Ishikawa (cell line): ENCODE data around the gene EIF1AD.

Experiments used
- CEBPB ChIP-seq: IDR thresholded peaks from 2 replicates; pipeline ENCODE4 v1.6.1; 2012
- CREB1 ChIP-seq: IDR thresholded peaks from 2 replicates; pipeline ENCODE4 v1.6.1; 2012; ENCODE audit warnings: low read depth
- EGR1 ChIP-seq: IDR thresholded peaks from 2 replicates; pipeline ENCODE4 v1.6.1; 2012
- EP300 ChIP-seq: IDR thresholded peaks from 2 replicates; pipeline ENCODE4 v1.6.1; 2012; ENCODE audit warnings: borderline replicate concordance
- FOXM1 ChIP-seq: IDR thresholded peaks from 2 replicates; pipeline ENCODE4 v1.6.1; 2012; ENCODE audit warnings: low read depth, borderline replicate concordance
- MAX ChIP-seq: IDR thresholded peaks from 2 replicates; pipeline ENCODE4 v1.6.1; 2012
- NFIC ChIP-seq: IDR thresholded peaks from 2 replicates; pipeline ENCODE4 v1.6.1; 2012
- RAD21 ChIP-seq: IDR thresholded peaks from 2 replicates; pipeline ENCODE4 v1.6.1; 2012; ENCODE audit warnings: low read depth
- REST ChIP-seq: IDR thresholded peaks from 2 replicates; pipeline ENCODE4 v1.6.1; 2012; ENCODE audit warnings: low read depth, mild to moderate bottlenecking
- TAF1 ChIP-seq: IDR thresholded peaks from 2 replicates; pipeline ENCODE4 v1.6.1; 2012; ENCODE audit warnings: low read depth, mild to moderate bottlenecking
- TCF12 ChIP-seq: IDR thresholded peaks from 2 replicates; pipeline ENCODE4 v1.6.1; 2012; ENCODE audit warnings: low read depth
- TEAD4 ChIP-seq: IDR thresholded peaks from 2 replicates; pipeline ENCODE4 v1.6.1; 2012
- USF1 ChIP-seq: IDR thresholded peaks from 2 replicates; pipeline ENCODE4 v1.6.1; 2012
- YY1 ChIP-seq: IDR thresholded peaks from 2 replicates; pipeline ENCODE4 v1.6.1; 2012; ENCODE audit warnings: low read depth
- ZBTB7A ChIP-seq: IDR thresholded peaks from 2 replicates; pipeline ENCODE4 v1.6.1; 2012; ENCODE audit warnings: low read depth

The EIF1AD gene

GRCh38 chr11:65979261-65979759 is 22.6 kb downstream of the EIF1AD start:
- no peak for TF ChIP-seq NFIC
- TF ChIP-seq RAD21: no peak
- TF ChIP-seq FOXM1: no peak
- no peak for TF ChIP-seq TEAD4
- TF ChIP-seq EGR1: no peak
- TF ChIP-seq MAX: no peak
- TF ChIP-seq ZBTB7A: no peak

- TF ChIP-seq RAD21 (no peak), REST (no peak), TAF1 (no peak), ZBTB7A (no peak), USF1 (no peak), EP300 (no peak), YY1 (no peak), NFIC (no peak), CREB1 (no peak), TCF12 (no peak), EGR1 (no peak), TEAD4 (no peak), FOXM1 (no peak), MAX (no peak), CEBPB (no peak)
These were observed 23.3 kb downstream of the EIF1AD start for GRCh38 chr11:65978391-65979238.

GRCh38 chr11:65977621-65978390 is 24.2 kb downstream of the EIF1AD start:
- no peak for TF ChIP-seq CREB1
- TF ChIP-seq TEAD4: no peak
- no peak for TF ChIP-seq CEBPB
- no peak for TF ChIP-seq REST

GRCh38 chr11:65976216-65977176 is 25.5 kb downstream of the EIF1AD start:
- no peak for TF ChIP-seq YY1
- TF ChIP-seq EGR1: no peak
- TF ChIP-seq FOXM1: no peak
- TF ChIP-seq CEBPB: no peak
- no peak for TF ChIP-seq USF1
- TF ChIP-seq TEAD4: no peak
- TF ChIP-seq TAF1: no peak
- TF ChIP-seq MAX: no peak
- no peak for TF ChIP-seq CREB1
- TF ChIP-seq EP300: no peak
- no peak for TF ChIP-seq RAD21
- no peak for TF ChIP-seq TCF12
- TF ChIP-seq NFIC: no peak
